Measurements from ENCODE around the gene RELT.

RELT gene

GRCh38 chr11:73404506-73405145, 28.4 kb downstream of the RELT start:
- no peak for DNase-seq (ENCODE audit: low read depth)

- no peak for DNase-seq (ENCODE audit: low read depth)
Measured at GRCh38 chr11:73405146-73405510, 28.9 kb downstream of the RELT start.

- no peak for DNase-seq (ENCODE audit: low read depth)
Measured at GRCh38 chr11:73406131-73406530, 29.9 kb downstream of the RELT start.

- no peak for DNase-seq (ENCODE audit: low read depth)
Measured at GRCh38 chr11:73406619-73407018, 30.4 kb downstream of the RELT start.

GRCh38 chr11:73409431-73409830, 33.2 kb downstream of the RELT start:
- DNase-seq (ENCODE audit: low read depth) = no peak

GRCh38 chr11:73410627-73411026, 34.4 kb downstream of the RELT start:
- no peak for DNase-seq (ENCODE audit: low read depth)

- DNase-seq (ENCODE audit: low read depth) = no peak
Measured at GRCh38 chr11:73411031-73411430, 34.8 kb downstream of the RELT start.

GRCh38 chr11:73412308-73412707, 36.1 kb downstream of the RELT start:
- no peak for DNase-seq (ENCODE audit: low read depth)

GRCh38 chr11:73413256-73413655, 37.1 kb downstream of the RELT start:
- DNase-seq (ENCODE audit: low read depth) = no peak

- DNase-seq (ENCODE audit: low read depth) = no peak
Measured at GRCh38 chr11:73414977-73415651, 38.9 kb downstream of the RELT start.

- no peak for DNase-seq (ENCODE audit: low read depth)
Measured at GRCh38 chr11:73415854-73416615, 39.8 kb downstream of the RELT start.

- no peak for DNase-seq (ENCODE audit: low read depth)
Measured at GRCh38 chr11:73416786-73417185, 40.6 kb downstream of the RELT start.

- DNase-seq (ENCODE audit: low read depth) = no peak
Measured at GRCh38 chr11:73420136-73420535, 43.9 kb downstream of the RELT start.

- no peak for DNase-seq (ENCODE audit: low read depth)
Measured at GRCh38 chr11:73422886-73423285, 46.7 kb downstream of the RELT start.

GRCh38 chr11:73423506-73423905, 47.3 kb downstream of the RELT start:
- DNase-seq (ENCODE audit: low read depth) = no peak

GRCh38 chr11:73425108-73425507, 48.9 kb downstream of the RELT start:
- no peak for DNase-seq (ENCODE audit: low read depth)

- DNase-seq (ENCODE audit: low read depth) = no peak
Measured at GRCh38 chr11:73426219-73426850, 50.1 kb downstream of the RELT start.

- DNase-seq (ENCODE audit: low read depth) = no peak
Measured at GRCh38 chr11:73428227-73428626, 52.0 kb downstream of the RELT start.

- DNase-seq (ENCODE audit: low read depth) = no peak
Measured at GRCh38 chr11:73428699-73429098, 52.5 kb downstream of the RELT start.

GRCh38 chr11:73429121-73429750, 53.0 kb downstream of the RELT start:
- DNase-seq (ENCODE audit: low read depth) = no peak

- no peak for DNase-seq (ENCODE audit: low read depth)
Measured at GRCh38 chr11:73430326-73430725, 54.1 kb downstream of the RELT start.

- DNase-seq (ENCODE audit: low read depth) = no peak
Measured at GRCh38 chr11:73431396-73431795, 55.2 kb downstream of the RELT start.
